HG02970 (cell line): ENCODE results near the gene PAXIP1.

Experiments used
- ATAC-seq: cut with Tn5 transposase; IDR thresholded peaks from one replicate; pipeline ENCODE4 v1.9.1; 2021; ENCODE audit warnings: mild to moderate bottlenecking, moderate library complexity, moderate number of reproducible peaks; ENCODE audit not compliant: unreplicated experiment, low FRiP score

PAXIP1 gene

DNA sequence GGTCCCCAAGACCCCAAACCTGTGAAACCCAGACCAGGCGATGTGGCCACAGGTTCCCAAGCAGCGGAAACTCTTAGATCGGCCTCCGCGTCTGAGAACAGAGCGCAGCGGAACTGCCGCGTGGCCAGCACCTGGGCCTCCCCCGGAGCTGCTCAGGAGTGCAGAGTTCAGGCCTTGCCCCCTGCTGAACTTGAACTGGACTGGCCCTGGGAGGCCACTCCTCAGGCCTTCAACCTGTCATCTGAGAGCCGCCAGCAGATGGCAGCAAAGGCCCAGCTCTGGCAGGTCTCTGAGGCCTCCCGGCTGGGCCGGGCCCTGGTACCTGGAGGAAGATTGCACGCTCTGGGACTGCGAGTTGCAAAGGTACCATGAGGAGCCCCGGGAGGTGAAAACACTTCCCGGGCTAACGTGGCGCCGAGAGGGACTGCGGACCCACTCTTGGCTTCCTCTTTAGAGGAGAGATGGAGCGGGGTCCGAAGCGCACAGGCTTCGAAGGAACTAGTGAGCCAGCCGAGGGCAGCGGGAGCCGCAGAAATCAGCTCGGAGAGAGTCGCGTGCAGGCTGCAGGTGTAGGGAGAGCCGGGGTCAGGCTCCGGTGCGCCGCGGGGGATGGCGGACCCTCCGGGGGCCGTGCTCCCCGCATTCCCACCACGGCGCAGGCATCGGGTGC is 89.2 kb downstream of the PAXIP1 start:
- peak; percentile 92 for ATAC-seq

- ATAC-seq, result no peak
Observed at GRCh38 chr7:154912871-154913637, 89.9 kb downstream of the PAXIP1 start.

DNA sequence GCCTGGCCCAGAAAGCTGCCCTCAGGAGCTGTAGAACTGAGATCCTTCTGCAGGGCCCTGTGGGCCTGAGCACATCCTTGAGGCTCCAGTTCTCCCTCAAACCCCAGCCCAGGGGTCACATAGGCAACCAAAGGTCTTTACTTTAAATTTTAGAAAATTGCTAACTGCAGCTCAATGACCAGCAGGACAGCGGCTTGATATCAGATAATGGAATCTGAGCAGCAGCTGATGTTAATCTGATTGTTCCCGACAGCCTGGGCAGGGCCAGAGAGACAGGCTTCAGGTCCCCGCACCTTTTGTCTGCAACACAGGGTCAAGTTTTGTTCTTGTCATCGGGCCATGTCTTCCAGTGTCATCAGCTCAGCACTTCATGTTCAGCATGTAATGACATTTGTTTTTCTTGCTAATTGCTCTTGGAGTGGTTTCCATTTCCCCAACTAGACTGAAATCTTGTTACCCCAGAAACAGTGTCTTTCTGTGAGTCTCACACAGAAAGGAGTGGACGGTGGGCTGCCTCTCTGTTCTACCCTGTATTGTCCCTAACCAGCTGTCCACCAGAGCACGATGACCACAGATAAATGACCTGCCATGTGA is 91.0 kb downstream of the PAXIP1 start:
- ATAC-seq, result no peak

- no peak for ATAC-seq
Observed at GRCh38 chr7:154911411-154911810, 91.5 kb downstream of the PAXIP1 start.

DNA sequence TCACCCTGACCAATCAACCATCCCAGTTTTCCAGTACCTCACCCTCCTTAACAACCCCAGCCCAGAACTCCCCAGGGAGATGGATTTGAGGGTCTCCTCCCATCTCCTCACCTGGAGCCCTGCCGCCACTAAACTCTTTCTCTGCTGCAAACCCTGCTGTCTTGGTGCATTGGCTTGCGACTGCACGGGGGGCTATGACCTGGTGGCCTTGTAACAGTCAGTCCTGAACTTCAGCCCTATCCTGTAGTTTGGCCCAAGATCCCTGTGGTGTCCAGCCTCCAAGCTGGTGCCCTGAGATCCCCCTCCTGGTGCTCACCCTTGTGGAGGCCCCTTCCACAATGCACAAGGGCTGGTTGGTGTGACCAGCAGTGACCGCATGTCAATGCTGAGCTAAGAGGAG is 91.9 kb downstream of the PAXIP1 start:
- ATAC-seq, result no peak

DNA sequence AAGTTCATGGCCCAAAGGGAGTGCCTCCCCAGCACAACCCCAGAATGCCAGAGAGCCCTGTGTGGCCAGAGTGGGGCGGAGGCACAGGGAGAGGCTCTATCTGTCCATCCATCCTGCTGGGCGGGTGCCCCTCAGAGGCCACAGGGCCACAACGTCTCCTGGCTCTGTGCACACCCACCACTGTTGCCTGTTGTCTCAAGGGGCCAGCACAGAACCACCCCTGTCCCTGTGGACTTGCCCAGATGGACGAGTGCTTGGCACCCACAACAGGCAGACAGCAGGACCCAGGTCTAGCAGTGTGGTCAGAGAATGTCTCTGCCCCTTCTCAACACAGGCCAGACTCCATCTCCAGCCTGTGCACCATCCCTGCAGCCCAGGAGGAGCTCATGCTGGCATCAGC is 92.8 kb downstream of the PAXIP1 start:
- ATAC-seq, result no peak

DNA sequence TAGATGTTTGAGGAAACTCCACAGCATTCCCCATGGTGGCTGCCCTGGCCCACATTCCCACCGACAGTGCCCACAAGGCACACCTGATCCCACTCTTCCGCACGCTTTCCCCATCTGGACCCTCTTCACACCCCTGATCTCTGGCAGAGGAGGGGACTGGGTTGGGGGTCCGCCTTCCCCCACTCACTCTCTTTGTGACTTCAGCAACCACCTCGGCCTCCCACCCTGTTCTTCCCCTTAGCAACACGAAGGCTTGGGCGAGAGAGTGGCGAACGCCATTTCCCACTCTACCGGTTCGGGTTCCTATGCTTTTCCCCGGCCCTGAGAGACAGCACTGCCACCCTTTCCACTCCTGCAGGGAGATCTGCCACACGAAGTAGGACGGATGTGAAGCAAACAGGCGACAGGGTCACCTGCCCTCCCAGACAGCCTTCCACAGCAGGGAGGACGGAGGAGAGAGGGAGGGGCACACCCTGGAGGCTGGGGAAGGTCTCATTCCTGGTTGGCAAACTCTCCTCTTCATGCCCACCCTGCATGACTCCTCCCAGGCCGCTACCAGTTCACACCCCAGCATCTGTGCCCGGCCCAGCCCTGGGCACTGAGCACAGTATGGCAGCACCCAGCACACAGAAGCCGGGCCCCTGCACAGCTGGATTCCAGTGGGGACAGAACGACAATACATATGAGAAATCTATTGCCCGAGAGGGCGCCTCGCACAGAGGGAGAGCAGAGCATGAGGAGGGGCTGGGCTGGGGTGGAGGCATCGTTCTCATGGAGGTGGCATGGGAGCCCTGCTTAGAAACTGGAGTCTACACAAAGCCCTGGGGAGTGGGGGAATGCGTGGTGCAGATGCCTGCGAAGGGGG is 93.5 kb downstream of the PAXIP1 start:
- ATAC-seq, result no peak

DNA sequence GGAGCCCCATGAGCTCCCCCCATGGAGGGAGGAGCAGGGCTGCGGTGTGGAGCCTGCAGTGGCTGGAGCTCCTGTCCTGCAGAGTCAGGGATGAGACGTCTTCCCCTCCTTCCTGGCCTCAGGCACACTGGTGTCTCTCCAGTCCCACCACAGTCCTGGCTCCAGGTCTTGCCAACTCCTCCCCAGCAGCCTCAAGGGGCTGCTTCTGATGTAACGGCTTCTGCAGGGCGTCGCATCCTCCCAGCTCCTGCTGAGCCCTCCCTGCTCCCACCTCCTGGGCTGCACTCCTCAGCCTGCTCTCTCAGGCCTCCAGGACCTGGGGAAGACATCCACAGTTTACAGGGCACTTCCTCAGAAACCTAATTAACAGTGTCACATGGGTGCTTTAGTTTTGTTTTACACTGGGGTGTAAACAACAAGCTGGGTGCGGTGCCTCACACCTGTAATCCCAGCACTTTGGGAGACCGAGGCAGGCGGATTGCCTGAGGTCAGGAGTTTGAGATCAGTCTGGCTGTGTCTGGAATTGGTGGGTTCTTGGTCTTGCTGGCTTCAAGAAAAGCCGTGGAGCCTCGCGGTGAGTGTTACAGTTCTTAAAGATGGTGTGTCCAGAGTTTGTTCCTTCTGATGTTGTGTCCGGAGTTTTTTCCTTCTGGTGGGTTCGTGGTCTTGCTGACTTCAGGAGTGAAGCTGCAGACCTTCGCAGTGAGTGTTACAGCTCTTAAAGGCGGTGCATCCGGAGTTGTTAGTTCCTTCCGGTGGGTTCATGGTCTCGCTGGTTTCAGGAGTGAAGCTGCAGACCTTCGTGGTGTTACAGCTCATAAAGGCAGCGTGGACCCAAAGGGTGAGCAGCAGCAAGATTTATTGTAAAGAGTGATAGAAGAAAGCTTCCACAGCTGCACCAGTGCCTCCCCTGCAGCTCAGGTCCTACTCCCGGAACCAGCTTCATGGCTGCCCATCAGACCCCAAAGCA is 95.0 kb downstream of the PAXIP1 start:
- ATAC-seq, result no peak

- ATAC-seq, result no peak
Observed at GRCh38 chr7:154906736-154907355, 96.1 kb downstream of the PAXIP1 start.

DNA sequence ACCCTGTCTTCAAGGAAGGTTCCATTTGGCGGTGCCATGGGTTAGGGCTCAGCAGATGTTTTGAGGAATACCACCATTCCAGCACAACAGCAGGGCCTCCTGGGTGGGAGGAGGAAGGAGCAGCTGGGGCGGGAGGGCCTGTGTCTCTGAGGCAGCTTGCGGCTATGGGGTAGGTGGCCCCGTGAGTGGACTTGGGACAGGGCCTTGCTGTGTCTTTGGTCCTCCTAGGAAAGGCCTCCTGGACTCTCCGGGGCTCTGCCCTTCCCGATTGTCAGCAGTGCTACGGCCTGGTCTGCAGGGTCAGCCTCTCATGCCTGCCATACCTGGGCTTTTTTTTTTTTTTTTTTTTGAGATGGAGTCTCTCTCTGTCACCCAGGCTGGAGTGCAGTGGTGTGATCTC is 96.7 kb downstream of the PAXIP1 start:
- ATAC-seq, result no peak

- no peak for ATAC-seq
Observed at GRCh38 chr7:154905615-154906014, 97.3 kb downstream of the PAXIP1 start.

DNA sequence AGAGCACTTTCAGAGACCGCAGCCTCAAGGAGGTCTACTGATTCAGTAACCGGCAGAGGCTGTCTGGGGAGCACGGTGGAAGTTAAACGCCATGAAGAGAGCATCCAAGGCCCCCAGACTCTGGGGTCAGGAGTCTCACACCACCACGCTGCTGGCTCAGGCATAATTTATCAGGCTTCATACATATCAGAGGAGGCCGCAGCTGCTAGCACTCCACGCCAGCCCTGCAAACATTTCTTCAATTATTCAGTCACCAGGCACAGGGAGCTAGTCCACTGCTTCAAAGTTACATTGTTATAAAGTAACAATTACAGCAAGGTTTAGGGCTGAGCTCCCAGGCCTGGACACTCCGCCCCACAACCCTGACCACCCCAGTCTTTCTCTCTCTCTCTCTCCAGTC is 97.8 kb downstream of the PAXIP1 start:
- no peak for ATAC-seq

- no peak for ATAC-seq
Observed at GRCh38 chr7:154903083-154903731, 99.7 kb downstream of the PAXIP1 start.

- no peak for ATAC-seq
Observed at GRCh38 chr7:154902600-154903082, 100.3 kb downstream of the PAXIP1 start.

DNA sequence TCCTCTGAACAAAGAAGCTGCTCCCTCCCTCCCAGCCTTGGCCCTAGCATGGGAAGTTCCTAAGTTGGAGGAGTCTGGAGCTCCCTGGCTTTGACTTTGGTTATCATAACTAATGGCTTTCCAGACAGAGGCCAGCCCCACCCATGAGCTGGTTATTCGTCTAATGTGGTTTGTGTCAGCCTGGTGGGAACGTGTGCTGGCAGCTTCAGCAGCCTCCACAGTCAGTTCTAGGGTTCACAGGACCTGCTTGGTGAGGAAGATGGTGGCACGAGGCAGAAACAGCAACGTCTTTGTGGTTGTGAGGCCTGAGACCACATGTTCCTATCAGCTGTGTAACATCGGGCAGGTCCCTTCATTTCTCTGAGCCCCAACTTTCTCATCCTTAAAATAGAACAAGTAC is 103.1 kb downstream of the PAXIP1 start:
- no peak for ATAC-seq

- no peak for ATAC-seq
Observed at GRCh38 chr7:154898973-154899855, 103.7 kb downstream of the PAXIP1 start.

DNA sequence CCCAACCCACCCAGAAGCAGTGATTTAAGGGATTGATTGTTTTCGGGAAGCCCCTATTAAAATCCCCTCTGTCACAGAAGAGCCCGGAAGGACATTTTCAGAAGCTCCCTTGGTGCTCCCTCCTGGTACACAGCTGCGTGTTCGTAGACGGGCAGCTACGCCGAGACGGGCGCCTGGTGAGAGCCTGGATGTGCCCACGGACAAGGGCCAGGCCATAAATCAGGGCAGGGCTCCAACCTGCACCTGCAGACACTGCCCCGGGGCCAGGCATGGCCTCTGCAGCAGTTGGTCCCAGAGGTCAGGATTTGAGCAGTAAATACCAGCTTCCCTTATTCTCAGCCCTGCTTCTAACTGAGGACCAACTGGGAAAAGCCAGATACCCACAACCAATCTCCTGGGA is 106.8 kb downstream of the PAXIP1 start:
- ATAC-seq, result no peak
